ENCODE measurements around the gene LSP1.

GRCh38 chr11:1819074-1819473 is 33.8 kb upstream of the LSP1 start:
- TF ChIP-seq POLR2A (IDR thresholded peaks at IDR 0.05), result no peak
- no peak for TF ChIP-seq CTCF (IDR thresholded peaks at IDR 0.05)
